Right hindlimb (tissue), 1 donor: ENCODE results near the gene CD63.
"Not testable (repeated sequence)": the region's sequence is repeated elsewhere in the genome, so short reads cannot be mapped to it uniquely, and the experiment has no call there.

Experiments
- DNase-seq: peaks from one replicate; pipeline ENCODE4 v3.0.0-alpha.2; 2018

Gene CD63

GRCh38 chr12:55728939-55729818 is at the start of gene CD63:
Gene CD63 (minus strand): TSS chr12:55729009. CDS start chr12:55728341, 668 bp downstream.
- DNase-seq = peak; percentile 97

- no peak for DNase-seq
Observed at GRCh38 chr12:55777856-55778255, 49.0 kb upstream of the CD63 start.

GRCh38 chr12:55771736-55772135 is 42.9 kb upstream of the CD63 start:
- no peak for DNase-seq

GRCh38 chr12:55767156-55767555 is 38.3 kb upstream of the CD63 start:
- DNase-seq = no peak

- no peak for DNase-seq
Observed at GRCh38 chr12:55765736-55766290, 37.0 kb upstream of the CD63 start.

- DNase-seq = no peak
Observed at GRCh38 chr12:55762646-55763045, 33.8 kb upstream of the CD63 start.

- no peak for DNase-seq
Observed at GRCh38 chr12:55760663-55761062, 31.9 kb upstream of the CD63 start.

- not testable (repeated sequence) for DNase-seq
Observed at GRCh38 chr12:55758575-55758974, 29.8 kb upstream of the CD63 start.

GRCh38 chr12:55757701-55758100 is 28.9 kb upstream of the CD63 start:
- DNase-seq = no peak

GRCh38 chr12:55755246-55755645 is 26.4 kb upstream of the CD63 start:
- DNase-seq = no peak

- no peak for DNase-seq
Observed at GRCh38 chr12:55748230-55748993, 19.6 kb upstream of the CD63 start.

- no peak for DNase-seq
Observed at GRCh38 chr12:55746913-55747231, 18.1 kb upstream of the CD63 start.

- no peak for DNase-seq
Observed at GRCh38 chr12:55746174-55746912, 17.5 kb upstream of the CD63 start.

- DNase-seq = peak; percentile 64
Observed at GRCh38 chr12:55745361-55746173, 16.8 kb upstream of the CD63 start.

GRCh38 chr12:55744340-55745030 is 15.7 kb upstream of the CD63 start:
- DNase-seq = no peak

- peak; percentile 75 for DNase-seq
Observed at GRCh38 chr12:55743406-55744339, 14.9 kb upstream of the CD63 start.

GRCh38 chr12:55742719-55743405 is 14.1 kb upstream of the CD63 start, which contains the start of gene GDF11:
Gene GDF11 (plus strand): TSS chr12:55743122. CDS start chr12:55743317, 195 bp downstream.
- DNase-seq = peak; percentile 92

- no peak for DNase-seq
Observed at GRCh38 chr12:55741931-55742680, 13.3 kb upstream of the CD63 start.

GRCh38 chr12:55739025-55739378 is 10.2 kb upstream of the CD63 start:
- no peak for DNase-seq
